ENCODE measurements around the gene PIP4K2A. TPM values are rescaled to one million over a fixed set of nuclear protein-coding genes. Genes with fewer than 3 reads are reported as not detected.

PIP4K2A gene
- polyA plus RNA-seq, 1 donor, result 15.3 TPM

DNA sequence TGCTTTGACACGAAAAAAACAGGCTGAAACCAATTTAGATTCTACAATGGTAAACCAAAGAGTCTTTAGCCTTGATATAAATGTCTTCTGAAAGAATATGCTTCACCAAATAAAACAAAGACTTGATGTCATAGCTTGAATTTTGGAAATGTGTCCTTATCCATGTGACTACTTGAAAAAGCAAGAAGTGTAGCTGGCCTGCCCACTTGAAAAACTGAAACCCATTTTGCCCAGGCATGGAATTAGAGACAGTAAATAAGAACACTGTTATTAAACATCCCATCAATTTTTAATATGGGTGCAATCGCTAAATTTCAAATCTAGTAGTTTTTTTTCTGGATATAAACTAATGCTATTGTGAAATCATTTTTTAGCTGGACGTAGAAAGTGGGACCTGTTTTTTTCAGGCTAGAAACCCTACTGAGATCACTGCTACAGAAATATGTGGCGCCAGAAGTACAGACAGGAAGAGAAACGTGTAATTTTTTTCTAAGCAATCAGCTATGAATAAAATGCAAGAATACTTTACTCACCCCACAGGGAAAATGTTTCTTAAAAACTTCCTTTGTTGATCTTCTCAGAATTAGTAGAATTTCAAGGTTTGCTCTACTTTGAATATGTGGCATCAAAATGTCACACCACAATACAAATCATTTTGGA, 56.7 kb downstream of the PIP4K2A start:
- Histone ChIP-seq H3K4me3 (ENCODE audit: low read length) (no peak overlapping the region), H3K9me3 (ENCODE audit: control insufficient read depth, low read depth, low read length) (no peaks in the 10 kb centered on the region), H3K27ac (ENCODE audit: low read length) (no peak overlapping the region), H3K36me3 (ENCODE audit: control insufficient read depth, insufficient read depth, low read length) (no peaks in the 10 kb centered on the region), H3K4me1 (ENCODE audit: control insufficient read depth, insufficient read depth, low read length) (no peaks in the 10 kb centered on the region), H3K27me3 (ENCODE audit: control insufficient read depth, insufficient read depth, low read length) (no peaks in the 10 kb centered on the region)
- WGBS (ENCODE audit: insufficient coverage, low lambda C conversion rate), result 94% methylated on average over 2 of the region's 5 CpGs
- DNase-seq, result no peak

DNA sequence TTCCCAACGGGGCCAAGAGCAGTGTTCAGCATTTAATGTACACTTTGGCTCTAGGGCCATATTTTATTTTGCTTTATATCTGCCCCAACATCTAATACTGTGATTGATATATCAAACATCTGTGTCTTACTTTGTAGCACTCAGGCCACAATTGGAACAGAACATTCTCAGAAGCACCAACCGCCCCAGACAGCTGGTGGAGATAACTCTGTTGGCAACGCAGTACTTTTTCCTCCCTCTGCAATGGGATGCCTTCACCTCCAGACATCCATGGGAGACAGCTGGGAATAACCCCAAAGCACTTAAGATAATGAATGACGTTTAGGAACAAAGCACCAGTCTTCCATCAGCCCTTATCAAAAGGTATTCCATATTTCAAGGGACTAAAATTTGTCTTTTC, 57.4 kb downstream of the PIP4K2A start:
- WGBS (ENCODE audit: insufficient coverage, low lambda C conversion rate), result 92% methylated on average over 2 of the region's 4 CpGs
- Histone ChIP-seq H3K4me3 (ENCODE audit: low read length) (no peak overlapping the region), H3K4me1 (ENCODE audit: control insufficient read depth, insufficient read depth, low read length) (no peaks in the 10 kb centered on the region), H3K36me3 (ENCODE audit: control insufficient read depth, insufficient read depth, low read length) (no peaks in the 10 kb centered on the region), H3K27me3 (ENCODE audit: control insufficient read depth, insufficient read depth, low read length) (no peaks in the 10 kb centered on the region), H3K27ac (ENCODE audit: low read length) (no peak overlapping the region), H3K9me3 (ENCODE audit: control insufficient read depth, low read depth, low read length) (no peaks in the 10 kb centered on the region)
- no peak for DNase-seq

DNA sequence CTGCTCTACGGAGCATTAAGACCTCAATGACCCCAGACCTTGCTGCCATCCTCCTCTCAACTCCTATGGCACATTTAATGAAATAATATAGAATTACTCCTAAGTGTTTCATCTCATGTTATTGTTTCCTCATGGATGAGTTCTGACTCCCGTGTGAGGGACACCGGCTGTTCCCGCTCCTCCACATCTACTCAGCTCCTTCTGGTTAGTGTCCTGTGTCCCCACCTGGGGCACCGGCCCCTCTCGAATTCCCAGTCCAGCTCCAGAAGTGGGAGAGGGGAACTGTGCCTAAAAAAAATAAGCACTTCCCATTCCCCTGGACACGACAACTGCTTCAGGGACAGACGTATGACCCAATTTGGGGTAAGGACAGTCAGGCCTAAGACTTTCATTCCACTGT, 58.3 kb downstream of the PIP4K2A start:
- 100% methylated on average over 3 of the region's 8 CpGs for WGBS (ENCODE audit: insufficient coverage, low lambda C conversion rate)
- DNase-seq, result no peak
- H3K9me3 ChIP-seq (ENCODE audit: control insufficient read depth, low read depth, low read length), result no peaks in the 10 kb centered on the region
- no peaks in the 10 kb centered on the region for H3K27me3 ChIP-seq (ENCODE audit: control insufficient read depth, insufficient read depth, low read length)
- H3K27ac ChIP-seq (ENCODE audit: low read length), result no peak overlapping the region
- no peak overlapping the region for H3K4me3 ChIP-seq (ENCODE audit: low read length)
- no peaks in the 10 kb centered on the region for H3K36me3 ChIP-seq (ENCODE audit: control insufficient read depth, insufficient read depth, low read length)
- H3K4me1 ChIP-seq (ENCODE audit: control insufficient read depth, insufficient read depth, low read length), result no peaks in the 10 kb centered on the region

DNA sequence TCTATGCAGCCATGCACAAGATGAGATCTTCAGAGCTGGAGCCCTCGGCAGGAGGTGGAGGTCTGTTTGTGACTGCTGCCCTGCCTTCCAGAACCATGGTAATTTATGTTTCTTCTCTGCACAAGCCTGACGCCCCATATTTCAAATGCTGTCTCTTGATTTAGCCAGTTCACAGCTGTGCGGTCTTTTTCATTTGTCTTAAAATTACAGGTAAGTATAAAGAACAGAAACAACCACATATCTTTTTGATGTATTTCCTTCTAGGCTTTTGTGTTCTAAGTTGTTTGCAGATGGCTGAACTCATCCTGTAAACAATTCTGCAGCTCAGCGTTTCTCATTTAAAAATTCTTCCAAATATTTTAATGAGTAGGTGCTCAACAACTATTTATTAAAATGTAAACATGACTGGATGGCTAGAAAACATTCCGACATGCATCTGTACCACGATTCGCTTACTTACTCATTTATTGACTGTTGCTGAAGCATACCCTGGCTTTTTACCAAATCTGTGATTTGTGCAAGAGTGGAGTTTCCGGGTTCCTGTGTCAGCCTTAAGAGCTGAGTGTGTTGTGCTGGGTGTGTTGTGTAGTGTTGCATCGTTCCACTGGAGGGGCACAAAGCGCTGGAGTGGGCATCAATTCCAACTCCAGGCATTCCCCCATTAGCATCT, 58.9 kb downstream of the PIP4K2A start:
- Histone ChIP-seq H3K27me3 (ENCODE audit: control insufficient read depth, insufficient read depth, low read length) (no peaks in the 10 kb centered on the region), H3K9me3 (ENCODE audit: control insufficient read depth, low read depth, low read length) (no peaks in the 10 kb centered on the region), H3K4me3 (ENCODE audit: low read length) (no peak overlapping the region), H3K27ac (ENCODE audit: low read length) (no peak overlapping the region), H3K4me1 (ENCODE audit: control insufficient read depth, insufficient read depth, low read length) (no peaks in the 10 kb centered on the region), H3K36me3 (ENCODE audit: control insufficient read depth, insufficient read depth, low read length) (no peaks in the 10 kb centered on the region)
- no CpG with 5 or more reads among the region's 10 CpGs for WGBS (ENCODE audit: insufficient coverage, low lambda C conversion rate)
- no peak for DNase-seq

DNA sequence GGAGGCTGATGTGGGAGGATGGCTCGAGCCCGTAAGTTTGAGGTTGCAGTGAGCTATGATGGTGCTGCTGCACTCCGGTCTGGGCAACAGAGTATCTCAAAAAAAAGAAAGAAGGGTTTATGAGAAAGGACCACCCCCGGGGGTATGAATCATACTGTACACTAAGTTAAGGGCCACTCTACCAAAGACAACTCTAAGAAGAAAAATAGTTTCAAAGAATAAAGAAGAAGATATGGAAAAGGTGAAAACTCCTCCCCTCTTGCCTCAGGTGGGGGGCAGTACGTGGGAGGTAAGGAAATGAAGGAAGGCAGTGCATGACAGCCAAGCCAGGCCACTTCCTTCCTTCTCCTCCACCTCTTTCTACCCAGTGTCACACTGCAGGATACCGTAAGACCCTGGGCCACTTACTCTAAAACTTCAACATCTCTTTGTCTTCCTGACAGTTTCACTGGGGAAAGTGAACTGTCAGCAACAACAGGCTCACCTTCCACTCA, 61.3 kb downstream of the PIP4K2A start:
- no peak for DNase-seq
- no peaks in the 10 kb centered on the region for H3K27me3 ChIP-seq (ENCODE audit: control insufficient read depth, insufficient read depth, low read length)
- WGBS (ENCODE audit: insufficient coverage, low lambda C conversion rate), result 73% methylated on average over 3 of the region's 6 CpGs
- no peaks in the 10 kb centered on the region for H3K9me3 ChIP-seq (ENCODE audit: control insufficient read depth, low read depth, low read length)
- no peak overlapping the region for H3K27ac ChIP-seq (ENCODE audit: low read length)
- H3K4me3 ChIP-seq (ENCODE audit: low read length), result no peak overlapping the region
- no peaks in the 10 kb centered on the region for H3K4me1 ChIP-seq (ENCODE audit: control insufficient read depth, insufficient read depth, low read length)
- H3K36me3 ChIP-seq (ENCODE audit: control insufficient read depth, insufficient read depth, low read length), result no peaks in the 10 kb centered on the region

DNA sequence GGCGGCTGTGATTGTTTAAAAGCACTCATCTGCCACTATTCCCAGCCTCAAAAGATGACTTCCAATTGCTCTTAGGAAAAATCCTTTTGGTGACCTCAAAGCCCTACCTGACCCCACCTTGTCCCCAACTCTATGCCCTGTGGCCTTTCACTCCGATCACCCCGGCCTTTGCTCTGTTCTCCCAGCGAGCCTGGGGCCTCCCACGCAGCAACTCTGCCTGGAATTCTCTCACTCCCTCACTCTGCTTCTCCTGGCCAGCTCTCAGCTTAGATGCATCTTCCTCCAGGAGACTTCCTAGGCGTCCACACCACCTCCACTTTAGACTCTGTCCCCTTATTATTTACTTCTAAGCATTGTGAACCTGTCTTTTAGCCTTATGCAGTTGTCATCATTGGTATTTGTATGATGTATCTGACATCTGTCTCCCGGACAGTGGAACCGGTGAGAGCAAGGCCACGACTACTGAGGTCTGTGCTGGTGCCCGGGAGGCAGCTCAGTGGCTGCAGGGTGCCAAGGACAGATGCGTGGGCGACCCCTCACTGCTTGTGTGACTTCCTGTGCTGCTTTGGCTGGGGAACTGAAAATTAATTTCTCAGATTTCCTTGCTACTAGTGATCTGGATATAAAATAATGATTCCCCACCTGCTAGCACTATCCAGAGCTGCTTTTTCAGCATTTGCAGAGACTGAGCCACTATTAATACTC, 63.0 kb downstream of the PIP4K2A start:
- Histone ChIP-seq H3K4me3 (ENCODE audit: low read length) (no peak overlapping the region), H3K9me3 (ENCODE audit: control insufficient read depth, low read depth, low read length) (no peaks in the 10 kb centered on the region), H3K27ac (ENCODE audit: low read length) (no peak overlapping the region), H3K27me3 (ENCODE audit: control insufficient read depth, insufficient read depth, low read length) (no peaks in the 10 kb centered on the region), H3K36me3 (ENCODE audit: control insufficient read depth, insufficient read depth, low read length) (no peaks in the 10 kb centered on the region), H3K4me1 (ENCODE audit: control insufficient read depth, insufficient read depth, low read length) (no peaks in the 10 kb centered on the region)
- no CpG with 5 or more reads among the region's 12 CpGs for WGBS (ENCODE audit: insufficient coverage, low lambda C conversion rate)
- DNase-seq, result no peak

DNA sequence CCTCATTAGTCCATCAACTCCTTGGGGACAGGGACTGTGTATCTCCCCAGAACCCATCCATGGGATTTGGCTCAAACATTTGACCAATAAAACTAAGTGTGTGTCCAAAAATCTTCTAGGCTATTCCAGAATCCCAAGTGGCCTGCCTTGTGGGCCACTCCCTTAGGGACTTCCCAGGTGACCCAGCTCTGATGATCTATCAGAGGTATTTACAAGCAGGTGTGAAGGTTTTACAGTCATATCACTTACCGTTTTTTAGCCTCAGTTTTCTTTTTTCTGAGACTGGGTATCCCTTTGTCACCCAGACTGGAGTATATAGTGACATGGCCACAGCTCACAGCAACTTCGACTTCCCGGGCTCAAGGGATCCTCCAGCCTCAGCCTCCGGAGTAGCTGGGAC, 64.4 kb downstream of the PIP4K2A start:
- Histone ChIP-seq H3K4me1 (ENCODE audit: control insufficient read depth, insufficient read depth, low read length) (no peaks in the 10 kb centered on the region), H3K9me3 (ENCODE audit: control insufficient read depth, low read depth, low read length) (no peaks in the 10 kb centered on the region), H3K36me3 (ENCODE audit: control insufficient read depth, insufficient read depth, low read length) (no peaks in the 10 kb centered on the region), H3K27ac (ENCODE audit: low read length) (no peak overlapping the region), H3K4me3 (ENCODE audit: low read length) (no peak overlapping the region), H3K27me3 (ENCODE audit: control insufficient read depth, insufficient read depth, low read length) (no peaks in the 10 kb centered on the region)
- no peak for DNase-seq
- WGBS (ENCODE audit: insufficient coverage, low lambda C conversion rate), result no CpG with 5 or more reads among the region's 4 CpGs

DNA sequence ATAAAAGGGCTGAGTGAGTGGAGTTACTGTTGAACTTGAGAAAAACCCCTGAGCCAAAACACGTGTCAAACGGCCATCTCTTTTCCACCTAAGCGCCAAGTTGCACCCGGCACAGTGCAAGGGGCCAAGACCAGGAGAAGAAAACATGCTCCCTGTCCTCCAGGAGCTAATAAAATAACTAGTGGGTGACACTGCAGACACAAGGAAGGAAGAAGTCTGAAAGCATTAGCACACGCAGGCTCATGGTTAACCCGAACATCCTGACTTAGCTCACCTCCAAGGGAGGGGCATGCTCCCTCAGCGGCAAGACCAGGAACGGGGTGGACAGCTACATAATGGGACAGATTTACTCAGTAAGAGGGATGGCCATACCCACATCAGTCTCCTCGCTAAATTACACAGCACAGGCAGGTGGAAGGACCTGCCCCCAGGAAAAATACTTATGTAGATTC, 65.0 kb downstream of the PIP4K2A start:
- H3K4me3 ChIP-seq (ENCODE audit: low read length), result no peak overlapping the region
- no peaks in the 10 kb centered on the region for H3K9me3 ChIP-seq (ENCODE audit: control insufficient read depth, low read depth, low read length)
- H3K27ac ChIP-seq (ENCODE audit: low read length), result no peak overlapping the region
- H3K27me3 ChIP-seq (ENCODE audit: control insufficient read depth, insufficient read depth, low read length), result no peaks in the 10 kb centered on the region
- DNase-seq, result no peak
- H3K36me3 ChIP-seq (ENCODE audit: control insufficient read depth, insufficient read depth, low read length), result no peaks in the 10 kb centered on the region
- WGBS (ENCODE audit: insufficient coverage, low lambda C conversion rate), result no CpG with 5 or more reads among the region's 9 CpGs
- H3K4me1 ChIP-seq (ENCODE audit: control insufficient read depth, insufficient read depth, low read length), result no peaks in the 10 kb centered on the region

DNA sequence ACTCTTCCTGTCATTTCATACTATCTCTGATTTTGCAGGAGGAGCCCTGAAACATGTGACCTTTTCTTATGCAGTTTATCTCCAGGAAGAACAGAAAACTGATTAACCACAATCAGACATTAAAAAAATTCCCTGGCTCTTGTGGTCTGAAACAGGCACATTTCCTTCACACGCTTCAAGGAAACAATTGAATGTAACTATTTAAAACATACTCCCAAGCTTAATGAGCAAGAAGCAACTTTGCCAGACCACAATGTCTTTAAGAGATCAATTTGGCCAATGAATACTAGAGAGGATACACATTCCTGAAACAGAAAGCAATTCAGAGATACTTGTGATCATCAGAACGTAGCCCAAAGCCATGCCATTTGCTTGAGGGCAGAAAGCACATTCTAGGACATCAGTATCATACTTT, 65.8 kb downstream of the PIP4K2A start:
- Histone ChIP-seq H3K27ac (ENCODE audit: low read length) (no peak overlapping the region), H3K4me1 (ENCODE audit: control insufficient read depth, insufficient read depth, low read length) (no peaks in the 10 kb centered on the region), H3K36me3 (ENCODE audit: control insufficient read depth, insufficient read depth, low read length) (no peaks in the 10 kb centered on the region), H3K27me3 (ENCODE audit: control insufficient read depth, insufficient read depth, low read length) (no peaks in the 10 kb centered on the region), H3K4me3 (ENCODE audit: low read length) (no peak overlapping the region), H3K9me3 (ENCODE audit: control insufficient read depth, low read depth, low read length) (no peaks in the 10 kb centered on the region)
- DNase-seq, result no peak
- no CpG with 5 or more reads among the region's 2 CpGs for WGBS (ENCODE audit: insufficient coverage, low lambda C conversion rate)

DNA sequence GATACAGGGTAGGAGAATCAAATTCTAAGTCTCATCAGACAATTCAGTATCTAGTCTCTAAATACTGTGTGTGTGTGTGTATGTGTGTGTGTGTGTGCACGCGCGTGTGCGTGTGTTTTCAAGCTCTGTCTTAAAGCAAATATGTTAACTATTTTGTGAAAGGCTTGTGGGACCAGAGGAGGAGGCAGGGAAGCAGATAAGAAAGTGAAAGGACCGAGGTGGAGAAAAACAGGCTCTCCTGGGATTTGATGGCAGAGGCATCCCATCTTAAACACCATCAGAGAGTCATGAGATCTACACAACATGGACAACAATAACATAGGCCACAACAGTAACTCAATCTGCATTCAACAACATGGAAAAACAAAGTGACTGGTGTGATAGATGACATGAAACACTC, 67.1 kb downstream of the PIP4K2A start:
- DNase-seq, result no peak
- Histone ChIP-seq H3K4me3 (ENCODE audit: low read length) (no peak overlapping the region), H3K4me1 (ENCODE audit: control insufficient read depth, insufficient read depth, low read length) (no peaks in the 10 kb centered on the region), H3K9me3 (ENCODE audit: control insufficient read depth, low read depth, low read length) (no peaks in the 10 kb centered on the region), H3K27ac (ENCODE audit: low read length) (no peak overlapping the region), H3K27me3 (ENCODE audit: control insufficient read depth, insufficient read depth, low read length) (no peaks in the 10 kb centered on the region), H3K36me3 (ENCODE audit: control insufficient read depth, insufficient read depth, low read length) (no peaks in the 10 kb centered on the region)
- 80% methylated on average over 1 of the region's 5 CpGs for WGBS (ENCODE audit: insufficient coverage, low lambda C conversion rate)

Measured in large intestine (tissue), 3 donors.